Common myeloid progenitor, CD34-positive (primary cell): ENCODE measurements around the gene GET4.

ENCODE experiments used
- CTCF ChIA-PET: fragments of 350-600 bp; sonication (Branson Sonifier 250); formaldehyde crosslinking; loops from one replicate; lab custom pipeline; 2021; ENCODE audit warnings: antibody characterized with exemption; lab: Charles Lee
- POLR2A ChIA-PET: fragments of 350-600 bp; sonication (Branson Sonifier 250); formaldehyde crosslinking; loops from one replicate; lab custom pipeline; 2021; ENCODE audit warnings: antibody characterized with exemption; lab: Charles Lee
- DNase-seq, 3 donors: peaks; one replicate each; pipeline versions ENCODE4 v3.0.0 to v3.0.0-alpha.2; 2013
- H3K27ac ChIP-seq, 2 experiments: 1 replicate in 1 of 2; 2 replicates in 1 of 2; pipeline ENCODE4 v1.7.0; 2013; ENCODE audit warnings: inconsistent platforms in 2 of 2, low read length in 2 of 2, mild to moderate bottlenecking in 2 of 2, low read depth in 1 of 2, moderate library complexity in 1 of 2; ENCODE audit not compliant: severe bottlenecking in 2 of 2, insufficient read depth in 1 of 2, poor library complexity in 1 of 2
- H3K27me3 ChIP-seq, 5 experiments: replicated peaks in 2 of 5; 1 replicate in 3 of 5; 2 replicates in 2 of 5; pipeline versions ENCODE4 v1.6.1 to v1.7.0; 2013; ENCODE audit warnings: low read length in 4 of 5, mild to moderate bottlenecking in 2 of 5, moderate library complexity in 2 of 5, inconsistent platforms in 1 of 5; ENCODE audit not compliant: insufficient read depth in 5 of 5, control insufficient read depth in 4 of 5
- H3K36me3 ChIP-seq, 4 experiments: 1 replicate in 2 of 4; 2 replicates in 2 of 4; pipeline versions ENCODE4 v1.6.1 to v1.7.0; 2013; ENCODE audit warnings: low read length in 3 of 4, control low read depth in 1 of 4, mild to moderate bottlenecking in 1 of 4; ENCODE audit not compliant: control insufficient read depth in 4 of 4, insufficient read depth in 4 of 4
- H3K4me1 ChIP-seq, 4 experiments: 1 replicate in 3 of 4; 2 replicates in 1 of 4; pipeline versions ENCODE4 v1.6.1 to v1.7.1; 2013; ENCODE audit warnings: low read length in 3 of 4, mild to moderate bottlenecking in 3 of 4, control low read depth in 1 of 4, inconsistent platforms in 1 of 4, moderate library complexity in 1 of 4; ENCODE audit not compliant: control insufficient read depth in 4 of 4, insufficient read depth in 4 of 4; ENCODE audit errors: control extremely low read depth in 1 of 4
- H3K4me3 ChIP-seq, 7 experiments: 1 replicate in 4 of 7; 2 replicates in 3 of 7; pipeline versions ENCODE4 v1.5.1 to v1.7.0; 2013; ENCODE audit warnings: mild to moderate bottlenecking in 7 of 7, low read length in 6 of 7, moderate library complexity in 6 of 7, inconsistent platforms in 2 of 7, low read depth in 2 of 7, control low read depth in 1 of 7; ENCODE audit not compliant: insufficient read depth in 4 of 7, control insufficient read depth in 1 of 7; ENCODE audit errors: extremely low read depth in 1 of 7
- H3K9me3 ChIP-seq, 5 experiments: 1 replicate in 4 of 5; 2 replicates in 1 of 5; pipeline versions ENCODE4 v1.6.1 to v1.7.1; 2013; ENCODE audit warnings: low read length in 4 of 5, mild to moderate bottlenecking in 2 of 5, inconsistent platforms in 1 of 5, low read depth in 1 of 5, moderate library complexity in 1 of 5; ENCODE audit not compliant: control insufficient read depth in 4 of 5, insufficient read depth in 2 of 5; ENCODE audit errors: control extremely low read depth in 1 of 5
- WGBS: methylation state at CpG from one replicate; pipeline ENCODE4 v1.1.5; 2013; ENCODE audit not compliant: insufficient coverage; 5-methylcytosine and 5-hydroxymethylcytosine counted together

GET4 gene

GRCh38 chr7:880450-880849, 4.1 kb downstream of the GET4 start:
- WGBS, result 94% methylated on average over 15 of the region's 15 CpGs
- no peaks in the 10 kb centered on the region for H3K27me3 ChIP-seq
- H3K4me1 ChIP-seq, result peaks cover 2 to 19% (median 10%) of the 10 kb centered on the region in 4 experiments
- H3K27ac ChIP-seq, result no peak overlapping the region
- no peaks in the 10 kb centered on the region for H3K9me3 ChIP-seq
- POLR2A ChIA-PET, result no interaction called here
- H3K36me3 ChIP-seq, result peaks cover 0 to 26% (median 12%) of the 10 kb centered on the region in 4 experiments
- CTCF ChIA-PET, result no interaction called here
- H3K4me3 ChIP-seq, result no peak overlapping the region
- DNase-seq, result no peak

DNA sequence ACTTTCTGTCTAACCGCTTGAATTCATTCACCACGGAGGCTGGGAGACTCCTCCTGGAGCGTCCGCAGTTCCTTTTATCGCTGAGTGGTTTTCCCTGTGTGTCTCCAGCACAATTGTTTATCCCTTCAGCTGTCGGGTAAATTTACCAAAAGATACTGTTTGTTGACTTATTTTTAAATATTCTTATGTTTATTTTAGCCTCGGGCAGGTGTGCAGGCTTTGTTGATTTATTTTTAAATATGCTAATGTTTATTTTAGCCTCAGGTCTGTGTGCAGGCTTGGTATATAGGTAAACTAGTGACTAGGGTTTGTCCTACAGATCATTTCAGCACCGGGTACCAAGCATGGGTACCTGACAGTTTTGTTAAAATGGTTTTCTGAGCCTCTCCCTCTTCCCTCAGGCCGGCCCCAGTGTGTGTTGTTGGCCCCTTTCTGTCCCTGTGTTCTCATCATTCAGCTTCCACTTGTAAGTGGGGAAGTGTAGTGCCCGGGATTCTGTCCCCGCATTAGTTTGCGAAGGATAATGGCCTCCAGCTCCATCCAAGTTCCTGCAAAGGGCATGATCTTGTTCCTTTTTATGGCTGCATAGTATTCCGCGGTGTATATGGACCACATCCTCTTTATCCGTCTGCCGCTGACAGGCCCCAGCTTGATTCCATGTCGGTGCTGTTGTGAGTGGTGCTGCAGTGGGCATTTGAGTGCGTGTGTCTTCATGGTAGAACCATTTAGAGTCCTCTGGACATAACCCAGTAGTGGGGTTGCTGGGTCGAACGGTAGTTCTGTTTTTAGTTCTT, 5.3 kb downstream of the GET4 start:
- Histone ChIP-seq H3K4me3 (no peak overlapping the region), H3K36me3 (peaks cover 0 to 36% (median 18%) of the 10 kb centered on the region in 4 experiments), H3K9me3 (no peaks in the 10 kb centered on the region), H3K27me3 (no peaks in the 10 kb centered on the region), H3K27ac (no peak overlapping the region), H3K4me1 (peaks cover 2 to 15% (median 7%) of the 10 kb centered on the region in 4 experiments)
- DNase-seq, result no peak
- ChIA-PET CTCF (no interaction called here), POLR2A (no interaction called here)
- 99% methylated on average over 12 of the region's 20 CpGs for WGBS

- WGBS, result 97% methylated on average over 37 of the region's 37 CpGs
- Histone ChIP-seq H3K36me3 (peaks cover 0 to 45% (median 22%) of the 10 kb centered on the region in 4 experiments), H3K27me3 (no peaks in the 10 kb centered on the region), H3K4me3 (no peak overlapping the region), H3K27ac (no peak overlapping the region), H3K4me1 (peaks cover 2 to 13% (median 7%) of the 10 kb centered on the region in 4 experiments), H3K9me3 (no peaks in the 10 kb centered on the region)
- POLR2A ChIA-PET, result no interaction called here
- CTCF ChIA-PET, result no interaction called here
- DNase-seq, result no peak
Measured at GRCh38 chr7:882336-883035, 6.1 kb downstream of the GET4 start.

DNA sequence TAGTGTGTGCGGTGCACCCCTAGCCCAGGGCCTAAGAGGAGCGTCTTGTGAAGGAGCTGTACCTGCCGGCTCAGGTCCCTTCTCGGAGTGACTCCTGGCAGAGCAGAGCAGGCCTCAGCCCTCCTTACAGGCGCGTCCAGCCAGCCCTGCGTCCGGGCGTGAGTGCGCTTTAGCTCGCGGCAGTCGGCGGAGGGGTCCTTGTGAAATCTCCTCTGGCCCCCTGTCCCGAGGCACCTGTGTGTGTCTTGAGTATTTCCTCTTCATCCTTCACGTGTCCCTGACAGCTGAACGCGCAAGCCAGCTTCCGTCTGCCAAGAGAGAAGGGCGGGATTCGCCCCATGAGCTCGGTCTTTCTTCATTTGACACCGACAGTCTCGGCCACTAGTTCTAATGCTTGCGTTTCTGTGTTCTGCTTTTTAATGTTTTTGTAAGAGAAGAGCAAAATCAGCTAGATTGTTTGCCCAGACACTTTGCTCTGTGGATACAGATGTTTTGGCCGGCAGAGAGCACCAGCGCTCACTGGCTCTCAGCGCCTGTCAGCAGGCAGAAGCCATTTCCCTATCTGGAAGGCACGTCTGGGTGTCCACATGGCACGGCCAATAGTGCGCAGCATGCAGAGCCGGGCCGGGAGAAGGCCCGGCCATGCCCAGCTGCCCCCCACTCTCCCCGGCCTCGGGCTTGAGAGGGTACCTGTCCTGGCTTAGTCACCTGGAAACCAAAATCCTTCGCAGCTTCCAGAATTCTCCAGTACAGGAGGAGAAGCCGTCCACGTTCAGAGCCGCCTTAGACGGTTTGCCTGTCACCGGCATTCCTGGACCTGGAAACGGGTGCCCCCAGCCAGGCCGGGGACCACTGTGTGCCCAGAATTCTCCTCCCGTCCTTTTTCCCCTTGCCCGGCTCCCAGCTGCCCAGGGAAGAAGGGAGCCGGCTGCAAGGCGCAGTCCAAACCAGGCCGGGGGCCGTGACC, 7.0 kb downstream of the GET4 start:
- no peak overlapping the region for H3K4me3 ChIP-seq
- H3K4me1 ChIP-seq, result peaks cover 0 to 8% (median 2%) of the 10 kb centered on the region in 4 experiments
- H3K27me3 ChIP-seq, result no peaks in the 10 kb centered on the region
- peaks cover 0 to 53% (median 26%) of the 10 kb centered on the region in 4 experiments for H3K36me3 ChIP-seq
- H3K9me3 ChIP-seq, result no peaks in the 10 kb centered on the region
- 95% methylated on average over 47 of the region's 50 CpGs for WGBS
- ChIA-PET CTCF (no interaction called here), POLR2A (no interaction called here)
- DNase-seq, result no peak
- no peak overlapping the region for H3K27ac ChIP-seq

GRCh38 chr7:884191-885003, 8.0 kb downstream of the GET4 start:
- H3K9me3 ChIP-seq, result no peaks in the 10 kb centered on the region
- ChIA-PET CTCF (no interaction called here), POLR2A (no interaction called here)
- H3K4me1 ChIP-seq, result no peaks in the 10 kb centered on the region
- peaks cover 0 to 57% (median 31%) of the 10 kb centered on the region in 4 experiments for H3K36me3 ChIP-seq
- H3K27me3 ChIP-seq, result no peaks in the 10 kb centered on the region
- WGBS, result 98% methylated on average over 17 of the region's 31 CpGs
- no peak overlapping the region for H3K4me3 ChIP-seq
- H3K27ac ChIP-seq, result no peak overlapping the region
- no peak for DNase-seq

GRCh38 chr7:885261-885892, 9.0 kb downstream of the GET4 start:
- ChIA-PET CTCF (interaction anchor here (1.0 kb wide), 1 partner anchor 24 kb away, joined by 3 read pairs; no protein-coding TSS in a partner anchor), POLR2A (no interaction called here)
- no peaks in the 10 kb centered on the region for H3K4me1 ChIP-seq
- no peak overlapping the region for H3K27ac ChIP-seq
- 93% methylated on average over 24 of the region's 25 CpGs for WGBS
- no peak overlapping the region for H3K4me3 ChIP-seq
- no peak for DNase-seq
- no peaks in the 10 kb centered on the region for H3K9me3 ChIP-seq
- H3K36me3 ChIP-seq, result peaks cover 0 to 55% (median 32%) of the 10 kb centered on the region in 4 experiments
- H3K27me3 ChIP-seq, result no peaks in the 10 kb centered on the region
